Tibial artery (tissue), 4 donors: ENCODE measurements around the gene KAZN.

Source experiments
- DNase-seq, 2 donors: peaks; one replicate each; pipeline ENCODE4 v3.0.0-alpha.2; 2019
- H3K27ac ChIP-seq, 2 donors: fragments of 200-600 bp; sonication (generic) in 1 of 2; 1 replicate in 1 of 2; 2 replicates in 1 of 2; pipeline ENCODE4 v1.5.1; 2018 to 2019; ENCODE audit warnings: mild to moderate bottlenecking in 1 of 2
- H3K27me3 ChIP-seq, 2 donors: fragments of 200-600 bp; sonication (generic) in 1 of 2; one replicate each; pipeline versions ENCODE4 v1.5.1 to v1.6.0; 2016 to 2019
- H3K36me3 ChIP-seq, 3 donors: fragments of 200-600 bp; sonication (generic) in 2 of 3; one replicate each; pipeline ENCODE4 v1.5.1; 2016 to 2019; ENCODE audit warnings: mild to moderate bottlenecking in 2 of 3
- H3K4me1 ChIP-seq, 4 donors: fragments of 200-600 bp; sonication (generic) in 2 of 4; 1 replicate in 3 of 4; 2 replicates in 1 of 4; pipeline ENCODE4 v1.5.1; 2016 to 2019
- H3K4me3 ChIP-seq, 2 donors: fragments of 200-600 bp; sonication (generic) in 1 of 2; 1 replicate in 1 of 2; 2 replicates in 1 of 2; pipeline ENCODE4 v1.5.1; 2018 to 2019; ENCODE audit warnings: mild to moderate bottlenecking in 2 of 2
- H3K9me3 ChIP-seq, 3 donors: fragments of 200-600 bp; sonication (generic) in 1 of 3; one replicate each; pipeline ENCODE4 v1.5.1; 2016 to 2019
- intact Hi-C: fragments of 100-400 bp; cut with DNase I; formaldehyde crosslinking; loops from one replicate; pipeline ENCODE4 v1.15.0; 2023; ENCODE audit warnings: low total_unique reads
- TF ChIP-seq, protein P1 (sequence below), 2 experiments: fragments of 200-600 bp in 1 of 2; fragments of 450-650 bp in 1 of 2; IDR thresholded peaks; one replicate each; pipeline ENCODE4 v1.5.1; 2017 to 2019; ENCODE audit warnings: antibody characterized with exemption in 2 of 2, mild to moderate bottlenecking in 1 of 2, moderate library complexity in 1 of 2

Gene KAZN

DNA sequence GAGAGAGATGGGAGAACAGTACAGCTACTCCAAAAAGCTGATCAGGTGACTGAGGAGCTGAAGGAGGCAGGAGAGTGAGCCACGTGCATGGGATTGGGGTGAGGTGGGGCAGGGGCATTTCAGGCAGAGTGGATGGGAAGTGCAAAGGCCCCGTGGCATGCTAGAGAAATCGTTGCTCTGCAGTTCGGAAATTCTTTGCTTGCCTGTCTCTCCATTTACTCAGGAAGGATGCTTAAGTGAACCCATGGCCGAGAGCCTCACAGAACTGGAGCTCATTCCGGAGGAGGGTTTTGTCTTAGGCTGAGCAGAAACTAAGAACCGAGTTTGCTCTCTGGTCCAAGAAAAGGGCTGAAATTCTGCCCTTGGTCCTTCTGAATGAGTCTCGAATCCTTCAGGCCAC is 415.3 kb downstream of the KAZN start:
- Histone ChIP-seq H3K9me3 (peaks cover 0 to 3% (median 0%) of the 10 kb centered on the region in 3 donors), H3K36me3 (no peaks in the 10 kb centered on the region), H3K4me3 (no peak overlapping the region), H3K4me1 (peaks cover 0 to 11% (median 1%) of the 10 kb centered on the region in 4 donors), H3K27ac (no peak overlapping the region), H3K27me3 (no peaks in the 10 kb centered on the region)
- TF ChIP-seq, protein P1, sequence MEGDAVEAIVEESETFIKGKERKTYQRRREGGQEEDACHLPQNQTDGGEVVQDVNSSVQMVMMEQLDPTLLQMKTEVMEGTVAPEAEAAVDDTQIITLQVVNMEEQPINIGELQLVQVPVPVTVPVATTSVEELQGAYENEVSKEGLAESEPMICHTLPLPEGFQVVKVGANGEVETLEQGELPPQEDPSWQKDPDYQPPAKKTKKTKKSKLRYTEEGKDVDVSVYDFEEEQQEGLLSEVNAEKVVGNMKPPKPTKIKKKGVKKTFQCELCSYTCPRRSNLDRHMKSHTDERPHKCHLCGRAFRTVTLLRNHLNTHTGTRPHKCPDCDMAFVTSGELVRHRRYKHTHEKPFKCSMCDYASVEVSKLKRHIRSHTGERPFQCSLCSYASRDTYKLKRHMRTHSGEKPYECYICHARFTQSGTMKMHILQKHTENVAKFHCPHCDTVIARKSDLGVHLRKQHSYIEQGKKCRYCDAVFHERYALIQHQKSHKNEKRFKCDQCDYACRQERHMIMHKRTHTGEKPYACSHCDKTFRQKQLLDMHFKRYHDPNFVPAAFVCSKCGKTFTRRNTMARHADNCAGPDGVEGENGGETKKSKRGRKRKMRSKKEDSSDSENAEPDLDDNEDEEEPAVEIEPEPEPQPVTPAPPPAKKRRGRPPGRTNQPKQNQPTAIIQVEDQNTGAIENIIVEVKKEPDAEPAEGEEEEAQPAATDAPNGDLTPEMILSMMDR (IDR thresholded peaks at IDR 0.05) = no peak
- intact Hi-C loops = no loop called here
- DNase-seq = no peak

DNA sequence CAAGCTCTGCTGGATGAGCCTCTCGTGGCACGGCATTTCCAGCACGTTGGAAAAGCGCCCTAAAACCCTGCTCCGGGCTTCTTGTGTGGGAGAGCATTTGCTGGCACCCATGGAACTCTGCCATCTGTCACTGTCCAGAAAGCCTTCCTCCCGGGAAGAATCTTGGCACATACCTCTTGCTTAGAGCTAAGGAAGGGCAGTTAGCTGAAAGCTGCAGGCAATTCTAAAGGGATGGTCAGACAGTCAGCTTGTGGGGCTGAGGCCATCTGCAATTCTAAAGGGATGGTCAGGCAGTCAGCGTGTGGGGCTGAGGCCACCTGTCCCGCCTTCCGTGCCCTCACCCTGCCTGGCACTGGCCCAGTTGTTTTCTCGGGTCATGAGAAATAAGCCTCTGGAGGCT is 416.0 kb downstream of the KAZN start:
- no peaks in the 10 kb centered on the region for H3K27me3 ChIP-seq
- H3K36me3 ChIP-seq = no peaks in the 10 kb centered on the region
- no peak for DNase-seq
- H3K9me3 ChIP-seq = peaks cover 0 to 3% (median 0%) of the 10 kb centered on the region in 3 donors
- peaks cover 0 to 6% (median 0%) of the 10 kb centered on the region in 4 donors for H3K4me1 ChIP-seq
- intact Hi-C loops = no loop called here
- TF ChIP-seq, protein P1 (IDR thresholded peaks at IDR 0.05) = no peak
- no peak overlapping the region for H3K4me3 ChIP-seq
- no peak overlapping the region for H3K27ac ChIP-seq

DNA sequence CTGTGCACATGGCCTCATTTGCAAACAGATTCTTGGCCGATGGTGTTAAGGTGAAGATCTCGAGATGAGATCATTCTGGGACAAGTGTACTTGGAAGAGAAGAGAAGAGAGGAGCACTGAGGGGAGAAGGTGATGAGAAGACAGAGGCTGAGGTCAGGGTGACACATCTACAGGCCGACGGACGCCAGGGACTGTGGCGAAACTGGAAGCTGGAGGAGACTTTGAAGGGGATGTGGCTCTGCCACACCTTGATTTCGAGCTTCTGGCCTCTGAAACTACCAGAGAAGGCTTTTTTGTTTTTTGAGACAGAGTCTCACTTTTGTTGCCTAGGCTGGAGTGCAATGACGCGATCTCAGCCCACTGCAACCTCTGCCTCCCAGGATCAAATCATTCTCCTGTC is 417.5 kb downstream of the KAZN start:
- TF ChIP-seq, protein P1 (IDR thresholded peaks at IDR 0.05) = no peak
- Histone ChIP-seq H3K27ac (no peak overlapping the region), H3K4me3 (no peak overlapping the region), H3K36me3 (no peaks in the 10 kb centered on the region), H3K9me3 (no peaks in the 10 kb centered on the region), H3K4me1 (peaks cover 0 to 7% (median 0%) of the 10 kb centered on the region in 4 donors), H3K27me3 (no peaks in the 10 kb centered on the region)
- DNase-seq = no peak
- intact Hi-C loops = no loop called here

DNA sequence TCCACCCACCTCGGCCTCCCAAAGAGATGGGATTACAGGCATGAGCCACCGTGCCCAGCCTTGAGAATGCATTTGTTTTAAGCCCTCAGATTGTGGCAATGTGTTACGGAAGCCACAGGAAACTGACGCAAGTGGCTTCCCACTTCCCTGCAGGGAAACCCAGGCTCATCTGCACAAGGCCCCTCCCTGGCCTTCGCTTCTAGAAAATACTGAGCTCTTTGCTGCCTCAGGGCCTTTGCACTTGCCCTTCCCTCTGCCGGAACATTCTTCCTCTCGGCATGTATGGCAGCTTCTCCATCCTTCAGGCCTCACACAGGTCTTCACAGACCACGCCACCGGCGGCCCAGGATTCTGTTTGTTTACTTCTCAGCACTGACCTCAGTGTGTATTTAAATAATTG is 418.0 kb downstream of the KAZN start:
- no peaks in the 10 kb centered on the region for H3K27me3 ChIP-seq
- intact Hi-C loops = no loop called here
- TF ChIP-seq, protein P1 (IDR thresholded peaks at IDR 0.05) = no peak
- no peak overlapping the region for H3K4me3 ChIP-seq
- peaks cover 0 to 12% (median 0%) of the 10 kb centered on the region in 4 donors for H3K4me1 ChIP-seq
- no peak for DNase-seq
- no peak overlapping the region for H3K27ac ChIP-seq
- H3K9me3 ChIP-seq = no peaks in the 10 kb centered on the region
- no peaks in the 10 kb centered on the region for H3K36me3 ChIP-seq

DNA sequence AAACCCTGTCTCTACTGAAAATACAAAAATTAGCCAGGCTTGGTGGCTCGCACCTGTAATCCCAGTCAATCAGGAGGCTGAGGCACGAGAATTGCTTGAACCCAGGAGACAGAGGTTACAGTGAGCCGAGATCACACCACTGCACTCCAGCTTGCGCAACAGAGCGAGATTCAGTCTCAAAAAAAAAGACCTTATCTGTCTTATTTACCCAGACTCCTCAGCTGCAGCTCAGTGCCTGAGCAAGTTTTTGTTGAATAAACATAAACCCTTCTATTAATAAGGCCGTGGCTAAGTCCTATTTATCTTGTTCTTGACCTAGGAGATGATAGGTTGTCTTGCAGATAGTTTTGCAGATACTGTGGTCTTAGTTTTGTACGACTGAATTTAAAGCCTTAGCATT is 418.6 kb downstream of the KAZN start:
- H3K27ac ChIP-seq = no peak overlapping the region
- no peak for DNase-seq
- intact Hi-C loops = no loop called here

More for the DNA sequence above, 418.6 kb downstream of the KAZN start:
- Histone ChIP-seq H3K4me1 (peaks cover 0 to 12% (median 0%) of the 10 kb centered on the region in 4 donors), H3K27me3 (no peaks in the 10 kb centered on the region), H3K4me3 (no peak overlapping the region), H3K36me3 (no peaks in the 10 kb centered on the region), H3K9me3 (no peaks in the 10 kb centered on the region)
- TF ChIP-seq, protein P1 (IDR thresholded peaks at IDR 0.05) = no peak
